ENCODE measurements around the gene JPH4. TPM values are rescaled to one million over a fixed set of nuclear protein-coding genes. Genes with fewer than 3 reads are reported as not detected.
"Not testable (repeated sequence)": the region's sequence is repeated elsewhere in the genome, so short reads cannot be mapped to it uniquely, and the experiment has no call there.

Gene JPH4
- total RNA-seq, 1 experiment from 2014 or later: not detected

- no peak for TF ChIP-seq CTCF (IDR thresholded peaks at IDR 0.05; ENCODE audit: insufficient read depth in 1 of 2, low read depth in 1 of 2, low read length in 1 of 2, severe bottlenecking in 1 of 2, unreplicated experiment in 1 of 2)
- ChIA-PET POLR2A (no interaction called here), CTCF (no interaction called here)
- no peaks in the 10 kb centered on the region for H3K27me3 ChIP-seq (replicated peaks; ENCODE audit: control insufficient read depth, insufficient read depth, low read length)
- no peaks in the 10 kb centered on the region for H3K36me3 ChIP-seq (ENCODE audit: control insufficient read depth, insufficient read depth, low read length)
- no peaks in the 10 kb centered on the region for H3K9me3 ChIP-seq
- no peaks in the 10 kb centered on the region for H3K4me1 Mint-ChIP-seq (ENCODE audit: low read depth, unreplicated experiment)
- no TSS peak for BruUV-seq (replicated peaks)
- no peak for DNase-seq
- H3K27me3 Mint-ChIP-seq (ENCODE audit: insufficient read depth, unreplicated experiment): no peaks in the 10 kb centered on the region
- H3K27ac Mint-ChIP-seq (ENCODE audit: unreplicated experiment): no peak overlapping the region
- no peaks in the 10 kb centered on the region for H3K36me3 Mint-ChIP-seq (ENCODE audit: insufficient read depth, unreplicated experiment)
- peaks cover 3% of the 10 kb centered on the region; the same call in 1 of the 2 replicates for H3K4me1 ChIP-seq
- H3K4me3 Mint-ChIP-seq (ENCODE audit: unreplicated experiment): no peak overlapping the region
- no peak overlapping the region for H3K4me3 ChIP-seq (ENCODE audit: low read depth, low read length)
- intact Hi-C loops (cut with micrococcal nuclease; ENCODE audit: unreplicated experiment): no loop called here
- H3K9me3 Mint-ChIP-seq (ENCODE audit: unreplicated experiment): no peaks in the 10 kb centered on the region
Observed at GRCh38 chr14:23600806-23601205, 22.2 kb upstream of the JPH4 start.

GRCh38 chr14:23600322-23600707 lies 21.7 kb upstream of the JPH4 start:
- no peak for TF ChIP-seq CTCF (IDR thresholded peaks at IDR 0.05; ENCODE audit: insufficient read depth in 1 of 2, low read depth in 1 of 2, low read length in 1 of 2, severe bottlenecking in 1 of 2, unreplicated experiment in 1 of 2)
- no TSS peak for BruUV-seq (replicated peaks)
- no peaks in the 10 kb centered on the region for H3K9me3 Mint-ChIP-seq (ENCODE audit: unreplicated experiment)
- POLR2A ChIA-PET: no interaction called here
- no peak overlapping the region for H3K4me3 Mint-ChIP-seq (ENCODE audit: unreplicated experiment)
- CTCF ChIA-PET: no interaction called here
- H3K36me3 Mint-ChIP-seq (ENCODE audit: insufficient read depth, unreplicated experiment): no peaks in the 10 kb centered on the region
- H3K36me3 ChIP-seq (ENCODE audit: control insufficient read depth, insufficient read depth, low read length): no peaks in the 10 kb centered on the region
- H3K4me3 ChIP-seq (ENCODE audit: low read depth, low read length): no peak overlapping the region
- H3K27me3 Mint-ChIP-seq (ENCODE audit: insufficient read depth, unreplicated experiment): no peaks in the 10 kb centered on the region
- no peak for DNase-seq
- peaks cover 3% of the 10 kb centered on the region; the same call in 1 of the 2 replicates for H3K4me1 ChIP-seq
- no peaks in the 10 kb centered on the region for H3K4me1 Mint-ChIP-seq (ENCODE audit: low read depth, unreplicated experiment)
- H3K27me3 ChIP-seq (replicated peaks; ENCODE audit: control insufficient read depth, insufficient read depth, low read length): no peaks in the 10 kb centered on the region
- no peak overlapping the region for H3K27ac Mint-ChIP-seq (ENCODE audit: unreplicated experiment)
- intact Hi-C loops (cut with micrococcal nuclease; ENCODE audit: unreplicated experiment): no loop called here
- no peaks in the 10 kb centered on the region for H3K9me3 ChIP-seq

- CTCF ChIA-PET: not testable (repeated sequence)
Observed at GRCh38 chr14:23594191-23594590, 15.6 kb upstream of the JPH4 start.

GRCh38 chr14:23590198-23590597 lies 11.6 kb upstream of the JPH4 start:
- Mint-ChIP-seq H3K27me3 (ENCODE audit: insufficient read depth, unreplicated experiment) (peaks cover 2% of the 10 kb centered on the region), H3K4me1 (ENCODE audit: low read depth, unreplicated experiment) (no peaks in the 10 kb centered on the region)
- CTCF ChIA-PET: interaction anchor here (0.6 to 0.9 kb wide), 3 partner anchors 101 to 338 kb away, joined by 3 to 6 read pairs (median 3); no protein-coding TSS in a partner anchor

More at GRCh38 chr14:23594191-23594590, 15.6 kb upstream of the JPH4 start:
- BruUV-seq (replicated peaks); intact Hi-C loops (cut with micrococcal nuclease; ENCODE audit: unreplicated experiment); DNase-seq; H3K36me3 ChIP-seq (ENCODE audit: control insufficient read depth, insufficient read depth, low read length); H3K27me3 ChIP-seq (replicated peaks; ENCODE audit: control insufficient read depth, insufficient read depth, low read length); H3K4me1 Mint-ChIP-seq (ENCODE audit: low read depth, unreplicated experiment); POLR2A ChIA-PET; H3K27ac Mint-ChIP-seq (ENCODE audit: unreplicated experiment); H3K9me3 Mint-ChIP-seq (ENCODE audit: unreplicated experiment); H3K4me3 ChIP-seq (ENCODE audit: low read depth, low read length); H3K36me3 Mint-ChIP-seq (ENCODE audit: insufficient read depth, unreplicated experiment); H3K27me3 Mint-ChIP-seq (ENCODE audit: insufficient read depth, unreplicated experiment); H3K4me3 Mint-ChIP-seq (ENCODE audit: unreplicated experiment); H3K4me1 ChIP-seq; H3K9me3 ChIP-seq: not testable (repeated sequence)

More at GRCh38 chr14:23590198-23590597, 11.6 kb upstream of the JPH4 start:
- POLR2A ChIA-PET: no interaction called here
- Mint-ChIP-seq H3K4me3 (ENCODE audit: unreplicated experiment) (no peak overlapping the region), H3K9me3 (ENCODE audit: unreplicated experiment) (no peaks in the 10 kb centered on the region), H3K36me3 (ENCODE audit: insufficient read depth, unreplicated experiment) (no peaks in the 10 kb centered on the region), H3K27ac (ENCODE audit: unreplicated experiment) (no peak overlapping the region)
- Histone ChIP-seq H3K4me3 (ENCODE audit: low read depth, low read length) (no peak overlapping the region), H3K36me3 (ENCODE audit: control insufficient read depth, insufficient read depth, low read length) (no peaks in the 10 kb centered on the region), H3K9me3 (no peaks in the 10 kb centered on the region), H3K4me1 (no peaks in the 10 kb centered on the region), H3K27me3 (replicated peaks; ENCODE audit: control insufficient read depth, insufficient read depth, low read length) (no peaks in the 10 kb centered on the region)
- no peak for TF ChIP-seq CTCF (IDR thresholded peaks at IDR 0.05; ENCODE audit: insufficient read depth in 1 of 2, low read depth in 1 of 2, low read length in 1 of 2, severe bottlenecking in 1 of 2, unreplicated experiment in 1 of 2)
- intact Hi-C loops (cut with micrococcal nuclease; ENCODE audit: unreplicated experiment): no loop called here
- no peak for DNase-seq
- BruUV-seq (replicated peaks): no TSS peak

Measured in Caco-2 (cell line).